ENCODE data around the gene MMP24.

Gene MMP24

DNA sequence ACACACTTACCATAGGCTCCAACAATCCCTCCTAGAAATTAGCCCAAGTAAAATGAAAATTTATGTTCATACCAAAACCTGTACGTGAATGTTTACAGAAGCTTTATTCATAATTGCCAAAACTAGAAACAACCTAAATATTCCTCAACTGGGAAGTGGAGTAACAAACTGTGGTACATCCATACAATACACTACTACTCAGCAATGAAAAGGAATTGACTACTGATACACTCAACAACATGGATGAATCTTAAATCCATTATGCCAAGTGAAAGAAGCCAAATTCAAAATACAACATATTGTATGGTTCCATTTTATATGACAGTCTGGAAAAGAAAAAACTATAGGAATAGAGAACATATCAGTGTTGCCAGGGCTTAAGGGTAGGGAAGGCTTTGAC is 19.7 kb upstream of the MMP24 start:
- H3K4me3 ChIP-seq (ENCODE audit: control insufficient read depth, low read depth, low read length): no peak overlapping the region
- TF ChIP-seq, protein P1, sequence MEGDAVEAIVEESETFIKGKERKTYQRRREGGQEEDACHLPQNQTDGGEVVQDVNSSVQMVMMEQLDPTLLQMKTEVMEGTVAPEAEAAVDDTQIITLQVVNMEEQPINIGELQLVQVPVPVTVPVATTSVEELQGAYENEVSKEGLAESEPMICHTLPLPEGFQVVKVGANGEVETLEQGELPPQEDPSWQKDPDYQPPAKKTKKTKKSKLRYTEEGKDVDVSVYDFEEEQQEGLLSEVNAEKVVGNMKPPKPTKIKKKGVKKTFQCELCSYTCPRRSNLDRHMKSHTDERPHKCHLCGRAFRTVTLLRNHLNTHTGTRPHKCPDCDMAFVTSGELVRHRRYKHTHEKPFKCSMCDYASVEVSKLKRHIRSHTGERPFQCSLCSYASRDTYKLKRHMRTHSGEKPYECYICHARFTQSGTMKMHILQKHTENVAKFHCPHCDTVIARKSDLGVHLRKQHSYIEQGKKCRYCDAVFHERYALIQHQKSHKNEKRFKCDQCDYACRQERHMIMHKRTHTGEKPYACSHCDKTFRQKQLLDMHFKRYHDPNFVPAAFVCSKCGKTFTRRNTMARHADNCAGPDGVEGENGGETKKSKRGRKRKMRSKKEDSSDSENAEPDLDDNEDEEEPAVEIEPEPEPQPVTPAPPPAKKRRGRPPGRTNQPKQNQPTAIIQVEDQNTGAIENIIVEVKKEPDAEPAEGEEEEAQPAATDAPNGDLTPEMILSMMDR (conservative IDR thresholded peaks at IDR 0.05; ENCODE audit: control insufficient read depth, insufficient read depth, low read depth, low read length): no peak
- no peak for DNase-seq (ENCODE audit: low read depth)

DNA sequence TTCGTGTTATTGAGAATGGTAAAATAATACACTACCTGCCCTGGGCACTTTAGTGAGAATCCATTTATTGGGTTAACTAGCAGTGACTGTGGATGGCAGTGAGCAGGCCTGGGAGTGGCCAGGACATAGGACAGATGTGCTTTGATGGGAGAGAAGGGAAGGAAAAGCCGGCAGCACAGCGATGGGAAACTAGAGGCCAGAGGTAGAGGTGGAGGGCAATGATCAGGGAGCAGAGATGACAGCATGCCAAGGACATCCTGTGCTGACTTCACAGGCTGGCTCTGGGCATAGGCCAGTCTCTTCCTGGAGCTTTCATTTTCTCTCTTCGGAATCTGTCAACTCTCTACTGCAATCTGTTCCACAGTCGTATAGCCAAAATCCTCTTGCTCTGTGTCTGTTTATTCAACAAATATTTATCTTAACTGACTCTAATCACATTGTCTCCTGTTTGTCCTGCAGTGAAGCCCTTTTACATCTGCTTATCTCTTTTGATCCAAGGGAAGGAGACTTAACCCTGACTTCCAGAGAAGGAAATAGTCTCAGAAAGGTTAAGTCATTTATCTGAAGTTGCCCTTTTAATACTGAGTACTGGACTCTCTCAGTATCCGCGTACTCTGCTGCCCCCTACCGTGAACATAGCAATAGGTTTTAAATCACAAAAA is 18.4 kb upstream of the MMP24 start:
- TF ChIP-seq, protein P1 (conservative IDR thresholded peaks at IDR 0.05; ENCODE audit: control insufficient read depth, insufficient read depth, low read depth, low read length): peak; percentile 79
- no peak overlapping the region for H3K4me3 ChIP-seq (ENCODE audit: control insufficient read depth, low read depth, low read length)

DNA sequence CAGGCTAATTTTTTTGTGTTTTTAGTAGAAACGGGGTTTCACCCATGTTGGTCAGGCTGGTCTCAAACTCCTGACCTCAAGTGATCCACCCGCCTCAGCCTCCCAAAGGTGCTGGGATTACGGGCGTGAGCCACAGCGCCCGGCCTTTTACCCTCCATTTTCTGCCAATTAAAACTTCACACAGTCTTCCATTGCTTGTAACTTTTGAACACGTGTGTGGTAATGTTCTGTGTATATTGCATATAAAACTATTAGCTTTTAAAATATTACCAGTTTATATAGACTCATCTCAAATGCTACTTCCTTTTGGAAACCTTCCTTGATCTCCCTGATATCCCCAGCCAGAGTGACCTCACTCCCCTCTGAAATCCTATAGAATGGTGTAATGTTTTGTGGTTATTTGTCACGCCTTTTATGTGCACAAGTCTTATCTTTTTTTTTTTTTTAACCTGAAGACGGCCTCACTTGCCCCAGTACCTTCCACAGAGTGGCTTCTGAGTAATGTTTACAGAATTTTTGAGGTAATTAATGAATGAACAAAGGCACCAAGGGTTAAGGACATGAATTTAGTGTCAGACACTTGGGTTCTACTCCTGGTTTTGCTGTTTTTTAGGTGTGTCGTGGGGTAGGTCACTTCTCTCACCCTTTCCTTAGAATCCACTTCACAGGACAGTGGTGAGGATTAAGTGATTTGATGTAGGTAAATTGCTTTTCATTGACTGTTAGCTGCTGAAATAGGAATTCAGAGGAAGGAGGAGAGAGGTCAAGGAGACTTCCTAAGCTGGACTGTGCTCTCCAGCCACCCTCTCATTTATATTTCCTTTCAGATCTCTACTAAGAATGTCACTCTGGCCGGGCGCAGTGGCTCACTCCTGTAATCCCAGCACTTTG is 11.2 kb upstream of the MMP24 start:
- DNase-seq (ENCODE audit: low read depth): peak; percentile 57
- TF ChIP-seq, protein P1 (conservative IDR thresholded peaks at IDR 0.05; ENCODE audit: control insufficient read depth, insufficient read depth, low read depth, low read length): no peak
- H3K4me3 ChIP-seq (ENCODE audit: control insufficient read depth, low read depth, low read length): no peak overlapping the region

More for the DNA sequence above, 18.4 kb upstream of the MMP24 start:
- peak; percentile 84 for DNase-seq (ENCODE audit: low read depth)

DNA sequence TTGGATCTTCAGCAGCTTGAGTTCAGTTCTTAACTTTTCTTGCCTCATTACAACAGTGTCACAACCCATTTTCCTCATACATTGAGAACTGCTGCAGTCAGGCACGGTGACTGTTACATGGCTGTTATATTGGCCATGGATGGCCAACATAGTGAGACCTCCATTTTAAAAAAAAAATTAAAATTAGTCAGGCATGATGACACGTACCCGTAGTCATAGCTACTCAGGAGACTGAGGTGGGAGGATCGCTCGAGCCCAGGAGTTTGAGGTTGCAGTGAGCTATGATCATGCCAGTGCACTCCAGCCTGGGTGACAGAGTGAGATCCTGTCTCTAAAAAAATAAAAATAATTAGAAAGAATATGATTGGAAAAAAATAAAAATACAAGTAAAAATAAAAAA is 9.9 kb upstream of the MMP24 start:
- DNase-seq (ENCODE audit: low read depth): peak; percentile 11
- H3K4me3 ChIP-seq (ENCODE audit: control insufficient read depth, low read depth, low read length): no peak overlapping the region
- TF ChIP-seq, protein P1 (conservative IDR thresholded peaks at IDR 0.05; ENCODE audit: control insufficient read depth, insufficient read depth, low read depth, low read length): no peak

DNA sequence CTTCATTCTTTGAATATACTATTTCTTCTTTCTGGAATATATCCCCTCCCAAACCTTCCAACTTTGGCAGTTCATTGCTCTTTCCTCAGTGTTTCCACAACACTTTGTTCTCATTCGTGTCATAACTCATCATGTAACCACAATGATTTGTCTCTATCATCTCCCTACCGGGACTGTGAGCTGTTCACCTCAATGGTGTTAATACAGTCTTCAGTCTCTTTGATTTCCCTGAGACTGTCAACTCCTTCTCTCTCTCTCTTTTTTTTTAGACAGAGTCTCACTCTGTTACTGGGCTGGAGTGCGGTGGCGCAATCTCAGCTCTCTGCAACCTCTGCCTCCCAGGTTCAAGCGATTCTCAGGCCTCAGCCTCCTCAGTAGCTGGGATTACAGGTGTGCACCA is 2.5 kb upstream of the MMP24 start:
- TF ChIP-seq, protein P1 (conservative IDR thresholded peaks at IDR 0.05; ENCODE audit: control insufficient read depth, insufficient read depth, low read depth, low read length): no peak
- no peak for DNase-seq (ENCODE audit: low read depth)
- H3K4me3 ChIP-seq (ENCODE audit: control insufficient read depth, low read depth, low read length): no peak overlapping the region

DNA sequence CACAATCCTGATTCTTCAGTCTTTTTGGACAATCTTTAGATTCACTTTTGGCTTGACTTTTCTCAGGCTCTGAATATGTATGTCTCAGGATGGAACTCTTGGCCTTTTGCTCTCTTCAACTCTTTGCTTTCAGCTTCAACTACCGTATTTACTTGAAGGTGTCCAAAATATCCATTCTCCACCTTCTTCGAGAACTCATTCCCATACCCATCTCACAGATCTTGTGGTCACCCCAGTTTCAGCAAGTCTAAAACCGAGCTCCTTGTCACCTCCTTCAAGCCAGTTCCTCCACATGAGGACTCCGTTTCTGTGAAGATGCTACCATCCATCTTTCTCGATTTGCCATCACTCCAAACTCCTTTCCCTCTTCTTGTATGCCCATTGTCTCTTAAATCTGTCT is 2.0 kb upstream of the MMP24 start:
- no peak for DNase-seq (ENCODE audit: low read depth)
- no peak overlapping the region for H3K4me3 ChIP-seq (ENCODE audit: control insufficient read depth, low read depth, low read length)
- TF ChIP-seq, protein P1 (conservative IDR thresholded peaks at IDR 0.05; ENCODE audit: control insufficient read depth, insufficient read depth, low read depth, low read length): no peak
